ENCODE data around the gene TCEAL1.

- TF ChIP-seq YY1 (IDR thresholded peaks at IDR 0.05; ENCODE audit: extremely low read depth, insufficient replicate concordance, low read depth, low read length), result no peak
- no peak for TF ChIP-seq SIN3A (IDR thresholded peaks at IDR 0.05; ENCODE audit: low read depth)
- no peak for TF ChIP-seq MAX (IDR thresholded peaks at IDR 0.05)
- TF ChIP-seq EZH2 (IDR thresholded peaks at IDR 0.05), result no peak
- TF ChIP-seq CTCF (IDR thresholded peaks at IDR 0.05 in 2 of 3, conservative IDR thresholded peaks at IDR 0.05 in 1 of 3; ENCODE audit: borderline replicate concordance in 1 of 3, insufficient read depth in 1 of 3, low read depth in 2 of 3, low read length in 2 of 3), result no peak
- TF ChIP-seq ZNF274 (IDR thresholded peaks at IDR 0.05; ENCODE audit: low read depth, low read length), result no peak
- TF ChIP-seq POLR2A (IDR thresholded peaks at IDR 0.05; ENCODE audit: borderline replicate concordance, extremely low read depth, insufficient read depth, insufficient read length), result no peak
- no peak for TF ChIP-seq ZFX (IDR thresholded peaks at IDR 0.05)
- no peak for TF ChIP-seq POLR2AphosphoS5 (IDR thresholded peaks at IDR 0.05; ENCODE audit: low read depth, low read length)
- no peak for TF ChIP-seq ATF3 (IDR thresholded peaks at IDR 0.05)
- TF ChIP-seq EZH2phosphoT487 (IDR thresholded peaks at IDR 0.05; ENCODE audit: borderline replicate concordance), result no peak
- TF ChIP-seq REST (IDR thresholded peaks at IDR 0.05; ENCODE audit: low read depth), result no peak
- TF ChIP-seq SRF (IDR thresholded peaks at IDR 0.05; ENCODE audit: low read depth), result no peak
- no peak for TF ChIP-seq TCF7L2 (IDR thresholded peaks at IDR 0.05; ENCODE audit: borderline replicate concordance, extremely low read depth, insufficient read depth, insufficient read length)
Measured at GRCh38 chrX:103610282-103610681, 18.5 kb upstream of the TCEAL1 start.
